ENCODE data around the gene EFCAB8.

The EFCAB8 gene

DNA sequence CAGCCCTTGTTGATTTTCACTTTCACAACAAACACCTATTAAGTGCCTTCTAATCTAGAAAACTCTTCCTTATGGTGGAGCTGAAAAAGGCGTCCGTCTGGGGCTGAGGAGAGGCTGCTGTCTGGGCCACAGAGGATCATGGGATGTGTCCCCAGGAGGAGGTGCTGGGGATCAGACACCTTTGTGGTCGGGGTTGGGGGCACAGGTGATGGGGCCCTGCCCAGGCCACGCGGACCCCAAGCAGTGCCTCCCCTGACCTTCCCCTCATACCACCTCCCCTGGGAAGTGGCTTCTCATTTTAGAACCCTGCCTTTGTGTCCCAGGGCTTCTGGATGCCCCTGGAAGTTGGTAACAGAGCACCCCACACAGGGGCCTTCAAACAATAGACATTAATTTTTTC lies 104.5 kb downstream of the EFCAB8 start:
- peak; percentile 6 for DNase-seq (ENCODE audit: low spot score)
- TF ChIP-seq, protein P1, sequence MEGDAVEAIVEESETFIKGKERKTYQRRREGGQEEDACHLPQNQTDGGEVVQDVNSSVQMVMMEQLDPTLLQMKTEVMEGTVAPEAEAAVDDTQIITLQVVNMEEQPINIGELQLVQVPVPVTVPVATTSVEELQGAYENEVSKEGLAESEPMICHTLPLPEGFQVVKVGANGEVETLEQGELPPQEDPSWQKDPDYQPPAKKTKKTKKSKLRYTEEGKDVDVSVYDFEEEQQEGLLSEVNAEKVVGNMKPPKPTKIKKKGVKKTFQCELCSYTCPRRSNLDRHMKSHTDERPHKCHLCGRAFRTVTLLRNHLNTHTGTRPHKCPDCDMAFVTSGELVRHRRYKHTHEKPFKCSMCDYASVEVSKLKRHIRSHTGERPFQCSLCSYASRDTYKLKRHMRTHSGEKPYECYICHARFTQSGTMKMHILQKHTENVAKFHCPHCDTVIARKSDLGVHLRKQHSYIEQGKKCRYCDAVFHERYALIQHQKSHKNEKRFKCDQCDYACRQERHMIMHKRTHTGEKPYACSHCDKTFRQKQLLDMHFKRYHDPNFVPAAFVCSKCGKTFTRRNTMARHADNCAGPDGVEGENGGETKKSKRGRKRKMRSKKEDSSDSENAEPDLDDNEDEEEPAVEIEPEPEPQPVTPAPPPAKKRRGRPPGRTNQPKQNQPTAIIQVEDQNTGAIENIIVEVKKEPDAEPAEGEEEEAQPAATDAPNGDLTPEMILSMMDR (IDR thresholded peaks at IDR 0.05; ENCODE audit: borderline replicate concordance, control extremely low read depth, extremely low read depth, insufficient read depth, missing control alignments), result no peak
- in situ Hi-C loops (cut with MboI; ENCODE audit: low sequenced_read_pairs, unreplicated experiment), result no loop called here

- no peak for DNase-seq (ENCODE audit: low spot score)
- TF ChIP-seq, protein P1 (IDR thresholded peaks at IDR 0.05; ENCODE audit: borderline replicate concordance, control extremely low read depth, extremely low read depth, insufficient read depth, missing control alignments), result no peak
- in situ Hi-C loops (cut with MboI; ENCODE audit: low sequenced_read_pairs, unreplicated experiment), result no loop called here
These were observed 105.9 kb downstream of the EFCAB8 start for GRCh38 chr20:32964575-32964974.

- in situ Hi-C loops (cut with MboI; ENCODE audit: low sequenced_read_pairs, unreplicated experiment), result no loop called here
- TF ChIP-seq, protein P1 (IDR thresholded peaks at IDR 0.05; ENCODE audit: borderline replicate concordance, control extremely low read depth, extremely low read depth, insufficient read depth, missing control alignments), result no peak
- DNase-seq (ENCODE audit: low spot score), result no peak
These were observed 106.4 kb downstream of the EFCAB8 start for GRCh38 chr20:32965115-32965514.

- peak; percentile 5 for DNase-seq (ENCODE audit: low spot score)
- TF ChIP-seq, protein P1 (IDR thresholded peaks at IDR 0.05; ENCODE audit: borderline replicate concordance, control extremely low read depth, extremely low read depth, insufficient read depth, missing control alignments), result no peak
- in situ Hi-C loops (cut with MboI; ENCODE audit: low sequenced_read_pairs, unreplicated experiment), result no loop called here
These were observed 107.1 kb downstream of the EFCAB8 start for GRCh38 chr20:32965581-32966373.

DNA sequence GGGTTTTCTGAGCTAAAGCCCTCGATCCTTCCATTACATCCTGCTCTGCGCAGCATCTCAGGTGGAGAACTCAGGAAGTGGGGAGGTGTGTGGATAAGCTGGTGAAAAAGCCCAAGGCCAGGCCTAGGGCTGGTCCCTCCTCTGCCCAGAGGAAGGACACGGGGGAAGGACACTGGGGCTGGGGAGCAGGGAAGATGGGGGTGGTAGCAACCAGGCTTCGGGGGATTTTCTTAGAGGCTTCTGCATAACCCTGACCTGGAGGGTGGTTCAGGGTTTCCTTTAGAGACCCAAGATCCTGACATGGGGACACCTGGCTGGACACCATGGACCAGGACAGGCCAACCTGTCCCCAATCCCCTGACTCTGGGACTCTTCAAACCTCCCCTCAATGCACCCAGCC lies 107.7 kb downstream of the EFCAB8 start:
- in situ Hi-C loops (cut with MboI; ENCODE audit: low sequenced_read_pairs, unreplicated experiment), result no loop called here
- peak; percentile 20 for DNase-seq (ENCODE audit: low spot score)
- TF ChIP-seq, protein P1 (IDR thresholded peaks at IDR 0.05; ENCODE audit: borderline replicate concordance, control extremely low read depth, extremely low read depth, insufficient read depth, missing control alignments), result no peak

- in situ Hi-C loops (cut with MboI; ENCODE audit: low sequenced_read_pairs, unreplicated experiment), result no loop called here
- TF ChIP-seq, protein P1 (IDR thresholded peaks at IDR 0.05; ENCODE audit: borderline replicate concordance, control extremely low read depth, extremely low read depth, insufficient read depth, missing control alignments), result no peak
- DNase-seq (ENCODE audit: low spot score), result peak; percentile 44
These were observed 108.4 kb downstream of the EFCAB8 start for GRCh38 chr20:32966881-32967781.
